Parathyroid adenoma (tissue), 2 donors: ENCODE results near the gene TNFSF15.

Source experiments
- H2AFZ ChIP-seq: fragments of 300-600 bp; sonication (generic); one replicate; pipeline ENCODE4 v1.7.0; 2017; ENCODE audit warnings: antibody characterized with exemption, mild to moderate bottlenecking
- H3K27ac ChIP-seq: fragments of 300-600 bp; sonication (generic); one replicate; pipeline ENCODE4 v1.7.0; 2017
- H3K27me3 ChIP-seq: fragments of 300-600 bp; sonication (generic); one replicate; pipeline ENCODE4 v1.7.0; 2017; ENCODE audit warnings: low read length; ENCODE audit not compliant: control insufficient read depth, insufficient read depth
- H3K36me3 ChIP-seq: fragments of 300-600 bp; sonication (generic); one replicate; pipeline ENCODE4 v1.7.0; 2017; ENCODE audit warnings: low read length; ENCODE audit not compliant: control insufficient read depth, insufficient read depth
- H3K4me1 ChIP-seq: fragments of 300-600 bp; sonication (generic); one replicate; pipeline ENCODE4 v1.7.0; 2017; ENCODE audit warnings: control low read depth
- H3K4me2 ChIP-seq: fragments of 300-600 bp; sonication (generic); one replicate; pipeline ENCODE4 v1.7.0; 2017; ENCODE audit warnings: low read length
- H3K4me3 ChIP-seq: fragments of 300-600 bp; sonication (generic); one replicate; pipeline ENCODE4 v1.7.0; 2017; ENCODE audit warnings: low read depth, low read length
- H3K79me2 ChIP-seq: fragments of 300-600 bp; sonication (generic); one replicate; pipeline ENCODE4 v1.7.0; 2017; ENCODE audit warnings: control low read depth
- H3K9ac ChIP-seq: fragments of 300-600 bp; sonication (generic); one replicate; pipeline ENCODE4 v1.7.0; 2017; ENCODE audit warnings: mild to moderate bottlenecking
- H3K9me3 ChIP-seq: fragments of 300-600 bp; sonication (generic); one replicate; pipeline ENCODE4 v1.7.0; 2017; ENCODE audit warnings: low read length; ENCODE audit not compliant: control insufficient read depth
- CTCF ChIP-seq: fragments of 300-600 bp; sonication (generic); IDR thresholded peaks from one replicate; pipeline ENCODE4 v1.7.0; 2017; ENCODE audit warnings: antibody characterized with exemption, mild to moderate bottlenecking
- donor health status: primary hyperparathyroidism.

The TNFSF15 gene

GRCh38 chr9:114811966-114812636 is 6.3 kb upstream of the TNFSF15 start:
- Histone ChIP-seq H3K4me1 (peaks cover 3% of the 10 kb centered on the region), H3K4me3 (no peak overlapping the region), H3K9ac (no peak overlapping the region), H3K4me2 (no peak overlapping the region), H3K27me3 (no peaks in the 10 kb centered on the region), H3K27ac (no peak overlapping the region), H3K79me2 (no peaks in the 10 kb centered on the region), H3K9me3 (no peaks in the 10 kb centered on the region), H2AFZ (no peak overlapping the region), H3K36me3 (no peaks in the 10 kb centered on the region)
- no peak for TF ChIP-seq CTCF

- no peak overlapping the region for H3K4me2 ChIP-seq
- peaks cover 10% of the 10 kb centered on the region for H3K4me1 ChIP-seq
- no peak overlapping the region for H3K9ac ChIP-seq
- H3K4me3 ChIP-seq = no peak overlapping the region
- no peaks in the 10 kb centered on the region for H3K9me3 ChIP-seq
- no peaks in the 10 kb centered on the region for H3K27me3 ChIP-seq
- no peak for TF ChIP-seq CTCF
- H2AFZ ChIP-seq = no peak overlapping the region
- H3K27ac ChIP-seq = no peak overlapping the region
- H3K79me2 ChIP-seq = no peaks in the 10 kb centered on the region
- H3K36me3 ChIP-seq = no peaks in the 10 kb centered on the region
Measured at GRCh38 chr9:114811301-114811700, 5.5 kb upstream of the TNFSF15 start.

- Histone ChIP-seq H3K4me3 (no peak overlapping the region), H3K27ac (no peak overlapping the region), H3K79me2 (no peaks in the 10 kb centered on the region), H3K36me3 (no peaks in the 10 kb centered on the region), H3K9ac (no peak overlapping the region), H3K9me3 (no peaks in the 10 kb centered on the region), H3K4me1 (peaks cover 11% of the 10 kb centered on the region), H2AFZ (no peak overlapping the region), H3K27me3 (no peaks in the 10 kb centered on the region), H3K4me2 (no peak overlapping the region)
- TF ChIP-seq CTCF = no peak
Measured at GRCh38 chr9:114810614-114811013, 4.8 kb upstream of the TNFSF15 start.

- Histone ChIP-seq H3K4me2 (peak overlapping the region; percentile 52), H3K9ac (no peak overlapping the region), H2AFZ (peak overlapping the region; percentile 77), H3K79me2 (no peaks in the 10 kb centered on the region), H3K9me3 (no peaks in the 10 kb centered on the region), H3K4me1 (peaks cover 34% of the 10 kb centered on the region), H3K4me3 (no peak overlapping the region), H3K36me3 (no peaks in the 10 kb centered on the region), H3K27ac (peak overlapping the region; percentile 89), H3K27me3 (no peaks in the 10 kb centered on the region)
- no peak for TF ChIP-seq CTCF
Measured at GRCh38 chr9:114806526-114806900, 674 bp upstream of the TNFSF15 start.

- H3K27ac ChIP-seq = peak overlapping the region; percentile 89
- H3K9me3 ChIP-seq = no peaks in the 10 kb centered on the region
- H3K4me3 ChIP-seq = peak overlapping the region; percentile 34
- no peak for TF ChIP-seq CTCF
- no peaks in the 10 kb centered on the region for H3K36me3 ChIP-seq
- H3K79me2 ChIP-seq = no peaks in the 10 kb centered on the region
- peak overlapping the region; percentile 11 for H2AFZ ChIP-seq
- H3K4me2 ChIP-seq = peak overlapping the region; percentile 52
- H3K9ac ChIP-seq = no peak overlapping the region
- peaks cover 39% of the 10 kb centered on the region for H3K4me1 ChIP-seq
- H3K27me3 ChIP-seq = no peaks in the 10 kb centered on the region
Measured at GRCh38 chr9:114804505-114804904, 1.3 kb downstream of the TNFSF15 start.
